ENCODE results near the gene PKN2.
"Not testable (repeated sequence)": the region's sequence is repeated elsewhere in the genome, so short reads cannot be mapped to it uniquely, and the experiment has no call there.

Gene PKN2

DNA sequence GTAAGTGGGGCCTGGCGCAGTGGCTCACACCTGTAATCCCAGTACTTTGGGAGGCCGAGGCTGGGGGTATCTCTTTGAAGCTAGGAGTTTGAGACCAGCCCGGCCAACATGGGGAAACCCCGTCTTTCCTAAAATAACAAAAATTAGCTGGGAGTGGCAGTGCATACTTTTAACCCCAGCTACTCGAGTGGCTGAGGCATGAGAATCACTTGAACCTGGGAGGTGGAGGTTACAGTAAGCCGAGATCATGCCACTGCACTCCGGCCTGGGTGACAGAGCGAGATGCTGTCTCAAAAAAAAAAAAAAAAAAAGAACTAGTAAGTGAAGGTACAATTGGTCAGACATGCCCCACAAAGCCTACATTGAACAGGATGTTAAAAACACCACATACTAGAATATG lies 196.6 kb downstream of the PKN2 start:
- not testable (repeated sequence) for DNase-seq (ENCODE audit: low read depth)

DNA sequence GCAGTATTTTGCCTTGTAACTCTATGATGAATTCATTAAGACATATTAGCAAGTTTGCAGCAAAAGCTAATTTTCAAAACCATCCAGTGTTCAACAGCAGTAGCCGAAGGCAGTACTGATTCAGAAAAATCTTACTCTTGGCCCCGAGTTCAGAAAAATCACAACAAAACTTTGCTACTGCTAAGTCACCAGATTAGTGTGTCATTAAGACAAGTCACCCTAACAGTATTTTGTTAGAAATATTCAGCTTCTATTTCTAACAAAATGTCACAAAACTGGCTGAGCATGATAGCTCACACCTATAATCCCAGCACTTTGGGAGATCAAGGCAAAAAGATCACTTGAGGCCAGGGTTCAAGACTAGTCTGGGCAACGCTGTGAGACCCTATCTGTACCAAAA lies 199.1 kb downstream of the PKN2 start:
- no peak for DNase-seq (ENCODE audit: low read depth)
